ENCODE results near the gene DNAH10.

The DNAH10 gene

GRCh38 chr12:123840765-123841425 is 78.8 kb downstream of the DNAH10 start:
- no peak for DNase-seq (ENCODE audit: low read depth in 3 of 3)

GRCh38 chr12:123843912-123844748 is 82.0 kb downstream of the DNAH10 start:
- DNase-seq (ENCODE audit: low read depth in 3 of 3): no peak

GRCh38 chr12:123845881-123846280 is 83.8 kb downstream of the DNAH10 start:
- DNase-seq (ENCODE audit: low read depth in 3 of 3): no peak

GRCh38 chr12:123846340-123846739 is 84.2 kb downstream of the DNAH10 start:
- no peak for DNase-seq (ENCODE audit: low read depth in 3 of 3)

- no peak for DNase-seq (ENCODE audit: low read depth in 3 of 3)
These were observed 84.9 kb downstream of the DNAH10 start for GRCh38 chr12:123847019-123847418.

- no peak for DNase-seq (ENCODE audit: low read depth in 3 of 3)
These were observed 85.8 kb downstream of the DNAH10 start for GRCh38 chr12:123847876-123848275.

- no peak for DNase-seq (ENCODE audit: low read depth in 3 of 3)
These were observed 87.4 kb downstream of the DNAH10 start for GRCh38 chr12:123849517-123849916.

GRCh38 chr12:123850246-123851134 is 88.4 kb downstream of the DNAH10 start:
- no peak for DNase-seq (ENCODE audit: low read depth in 3 of 3)

- no peak for DNase-seq (ENCODE audit: low read depth in 3 of 3)
These were observed 91.4 kb downstream of the DNAH10 start for GRCh38 chr12:123853396-123854070.

- no peak for DNase-seq (ENCODE audit: low read depth in 3 of 3)
These were observed 92.1 kb downstream of the DNAH10 start for GRCh38 chr12:123854232-123854631.

GRCh38 chr12:123854918-123855317 is 92.8 kb downstream of the DNAH10 start:
- DNase-seq (ENCODE audit: low read depth in 3 of 3): no peak

- no peak for DNase-seq (ENCODE audit: low read depth in 3 of 3)
These were observed 94.6 kb downstream of the DNAH10 start for GRCh38 chr12:123856681-123857080.

GRCh38 chr12:123858176-123858575 is 96.1 kb downstream of the DNAH10 start:
- no peak for DNase-seq (ENCODE audit: low read depth in 3 of 3)

GRCh38 chr12:123859035-123859434 is 96.9 kb downstream of the DNAH10 start:
- no peak for DNase-seq (ENCODE audit: low read depth in 3 of 3)

GRCh38 chr12:123860377-123860776 is 98.3 kb downstream of the DNAH10 start:
- no peak for DNase-seq (ENCODE audit: low read depth in 3 of 3)

GRCh38 chr12:123861392-123861791 is 99.3 kb downstream of the DNAH10 start:
- DNase-seq (ENCODE audit: low read depth in 3 of 3): no peak

- no peak for DNase-seq (ENCODE audit: low read depth in 3 of 3)
These were observed 105.0 kb downstream of the DNAH10 start for GRCh38 chr12:123867141-123867540.

- DNase-seq (ENCODE audit: low read depth in 3 of 3): no peak
These were observed 106.7 kb downstream of the DNAH10 start for GRCh38 chr12:123868791-123869190.

GRCh38 chr12:123873793-123874192 is 111.7 kb downstream of the DNAH10 start:
- DNase-seq (ENCODE audit: low read depth in 3 of 3): no peak

GRCh38 chr12:123877968-123878367 is 115.9 kb downstream of the DNAH10 start:
- DNase-seq (ENCODE audit: low read depth in 3 of 3): no peak

- DNase-seq (ENCODE audit: low read depth in 3 of 3): no peak
These were observed 117.0 kb downstream of the DNAH10 start for GRCh38 chr12:123879101-123879500.

- DNase-seq (ENCODE audit: low read depth in 3 of 3): no peak
These were observed 117.6 kb downstream of the DNAH10 start for GRCh38 chr12:123879691-123880090.

Measured in stimulated activated CD4-positive, alpha-beta T cell treated with anti-CD3 and anti-CD28 coated beads, TNF-alpha, amount 100 ng/mL, for 4 hours (primary cell).